HepG2 (cell line): Measurements from ENCODE around the gene CNGA1. TPM values are rescaled to one million over a fixed set of nuclear protein-coding genes. Genes with fewer than 3 reads are reported as not detected.

ENCODE experiments used
- ATAC-seq: fragments of 200-7000 bp; cut with Tn5 transposase; 3 replicates; pipeline ENCODE4 v1.9.1; 2020; ENCODE audit warnings: mild to moderate bottlenecking, moderate library complexity
- BruUV-seq: library from RNA; stranded (reverse); fragments of 400-500 nt; replicated peaks from 2 replicates; lab custom pipeline; 2021; lab: Mats Ljungman, UMichigan
- CTCF ChIA-PET: fragments of 300-600 bp; formaldehyde crosslinking; extraction: SDS; loops from one replicate; lab custom pipeline; 2021; ENCODE audit warnings: low total read pairs, inconsistent platforms, low intra/inter-chr PET ratio; lab: Yijun Ruan, JAX
- POLR2A ChIA-PET: fragments of 350-600 bp; sonication (Branson Sonifier 250); formaldehyde crosslinking; loops from one replicate; lab custom pipeline; 2020; ENCODE audit warnings: antibody characterized with exemption, inconsistent platforms; lab: Yijun Ruan, JAX
- DNase-seq: peaks from one replicate; pipeline ENCODE4 v3.0.0-alpha.2; 2015; ENCODE audit warnings: low spot score
- FAIRE-seq: peaks from 3 replicates; lab custom pipeline; 2011; peaks lifted over from hg19 to GRCh38; lab: Jason Lieb, UNC
- H2AFZ ChIP-seq: one replicate; pipeline ENCODE4 v1.6.1; 2011; ENCODE audit warnings: low read length, inconsistent platforms
- H3K27ac ChIP-seq: fragments of 300-600 bp; 3 replicates; pipeline ENCODE4 v1.8.0; 2011; ENCODE audit warnings: mixed run types, mild to moderate bottlenecking, mixed read lengths, low read length, inconsistent platforms; ENCODE audit not compliant: insufficient read depth; ENCODE audit errors: extremely low read length
- H3K27me3 ChIP-seq, 2 experiments: fragments of 200-600 bp in 1 of 2; 2 replicates in 1 of 2; 3 replicates in 1 of 2; pipeline versions ENCODE4 v1.6.0 to v1.8.0; 2011; ENCODE audit warnings: low read length in 2 of 2, mild to moderate bottlenecking in 2 of 2, moderate library complexity in 2 of 2, inconsistent platforms in 1 of 2; ENCODE audit not compliant: insufficient read depth in 2 of 2, control insufficient read depth in 1 of 2
- H3K36me3 ChIP-seq, 2 experiments: fragments of 200-600 bp in 1 of 2; replicated peaks in 1 of 2; 2 replicates in 1 of 2; 3 replicates in 1 of 2; pipeline versions ENCODE4 v1.5.1 to v1.8.0; 2011; ENCODE audit warnings: low read length in 2 of 2, inconsistent platforms in 1 of 2; ENCODE audit not compliant: insufficient read depth in 2 of 2, control insufficient read depth in 1 of 2
- H3K4me1 ChIP-seq: 2 replicates; pipeline ENCODE4 v1.5.1; 2012; ENCODE audit warnings: low read length, inconsistent platforms; ENCODE audit not compliant: insufficient read depth
- H3K4me2 ChIP-seq: 2 replicates; pipeline ENCODE4 v1.6.0; 2011; ENCODE audit warnings: low read depth, low read length, inconsistent platforms
- H3K4me3 ChIP-seq, 3 experiments: fragments of 200-600 bp in 1 of 3; sonication (generic), shearing (Covaris generic) in 1 of 3; replicated peaks in 1 of 3; 2 replicates each; pipeline ENCODE4 v1.5.1; 2011 to 2016; ENCODE audit warnings: low read length in 3 of 3, inconsistent platforms in 2 of 3, low read depth in 2 of 3, mild to moderate bottlenecking in 2 of 3, control low read depth in 1 of 3, mixed read lengths in 1 of 3; ENCODE audit not compliant: insufficient read depth in 1 of 3
- H3K79me2 ChIP-seq: one replicate; pipeline ENCODE4 v1.6.1; 2011; ENCODE audit warnings: low read length, inconsistent platforms; ENCODE audit not compliant: insufficient read depth
- H3K9ac ChIP-seq: 2 replicates; pipeline ENCODE4 v1.6.0; 2011; ENCODE audit warnings: mild to moderate bottlenecking, low read depth, low read length, inconsistent platforms; ENCODE audit not compliant: insufficient read depth
- H3K9me3 ChIP-seq: 2 replicates; pipeline ENCODE4 v1.5.1; 2012; ENCODE audit warnings: mild to moderate bottlenecking, low read length
- H4K20me1 ChIP-seq: 2 replicates; pipeline ENCODE4 v1.6.0; 2011; ENCODE audit warnings: inconsistent platforms, mild to moderate bottlenecking, low read length, moderate library complexity; ENCODE audit not compliant: insufficient read depth
- CCDC6 ChIP-seq: sonication (generic); formaldehyde crosslinking; IDR thresholded peaks from 2 replicates; pipeline ENCODE4 v1.8.1; 2022; ENCODE audit warnings: mild to moderate bottlenecking, missing genetic modification reagents, moderate library complexity
- HCFC1 ChIP-seq: fragments of 150-350 bp; IDR thresholded peaks from 2 replicates; pipeline ENCODE4 v1.6.1; 2014; ENCODE audit warnings: low read depth, low read length
- MXI1 ChIP-seq: IDR thresholded peaks from 3 replicates; pipeline ENCODE4 v1.6.1; 2012; ENCODE audit warnings: low read depth, low read length, inconsistent platforms, borderline replicate concordance
- TCF12 ChIP-seq, 2 experiments: fragments of 450-650 bp in 1 of 2; sonication (generic) in 1 of 2; formaldehyde crosslinking in 1 of 2; IDR thresholded peaks; 2 replicates each; pipeline versions ENCODE4 v1.6.1 to v1.8.0; 2017 to 2022; ENCODE audit warnings: antibody characterized with exemption in 1 of 2, mild to moderate bottlenecking in 1 of 2, missing genetic modification reagents in 1 of 2, moderate library complexity in 1 of 2
- TOE1 ChIP-seq: sonication (generic); formaldehyde crosslinking; IDR thresholded peaks from 2 replicates; pipeline ENCODE4 v1.4.0; 2020; ENCODE audit warnings: mild to moderate bottlenecking, missing genetic modification reagents
- ZFP36 ChIP-seq: fragments of 150-350 bp; IDR thresholded peaks from 2 replicates; pipeline ENCODE4 v1.6.1; 2018; ENCODE audit warnings: borderline replicate concordance, low read length, low read depth; ENCODE audit not compliant: partially characterized antibody
- ZNF512 ChIP-seq: sonication (generic); formaldehyde crosslinking; IDR thresholded peaks from 2 replicates; pipeline ENCODE4 v1.4.0; 2020; ENCODE audit warnings: mild to moderate bottlenecking, missing genetic modification reagents
- ZNF513 ChIP-seq: sonication (generic); formaldehyde crosslinking; conservative IDR thresholded peaks from 2 replicates; pipeline ENCODE4 v1.5.0; 2020; ENCODE audit warnings: missing genetic modification reagents
- ZNF761 ChIP-seq: sonication (generic); formaldehyde crosslinking; conservative IDR thresholded peaks from 2 replicates; pipeline ENCODE4 v1.4.0; 2020; ENCODE audit warnings: mild to moderate bottlenecking, missing genetic modification reagents
- WGBS: methylation state at CpG from one replicate; pipeline ENCODE4 v1.1.6; 2017; ENCODE audit warnings: low lambda C conversion rate; 5-methylcytosine and 5-hydroxymethylcytosine counted together
- in situ Hi-C: cut with HindIII; loops from 2 replicates; pipeline ENCODE4 v1.10.0; 2017; ENCODE audit warnings: low pct_unique_long_range_greater_than_20kb; ENCODE audit not compliant: extremely low pct_ligation_motif_present
- intact Hi-C: fragments of 100-400 bp; cut with micrococcal nuclease; formaldehyde crosslinking; loops from one replicate; pipeline ENCODE4 v1.10.0; 2022; ENCODE audit not compliant: unreplicated experiment
- polyA plus RNA-seq, 8 experiments: library from polyadenylated mRNA; depleted of rRNA in 3 of 8; stranded (reverse) in 7 of 8; unstranded in 1 of 8; fragments of >200 nt; fragmentation: Illumina TruSeq in 4 of 8; extraction: Trizol in 4 of 8; gene quantifications; 2 replicates each; pipeline versions ENCODE4 v1.2.1 to v1.2.3, GENCODE V29; 2011 to 2016; ENCODE audit warnings: low read depth in 4 of 8, missing spikeins in 1 of 8, mixed read lengths in 1 of 8; ENCODE audit not compliant: insufficient read depth in 1 of 8
- total RNA-seq, 5 experiments: library from RNA; depleted of rRNA; stranded (reverse); fragments of >200 nt; fragmentation: Illumina TruSeq; extraction: Trizol; gene quantifications; 2 replicates each; pipeline ENCODE4 v1.2.3, GENCODE V29; 2016; ENCODE audit warnings: low read depth in 1 of 5
- TF ChIP-seq, protein P1 (sequence below): IDR thresholded peaks from 2 replicates; pipeline ENCODE4 v1.6.1; 2016; ENCODE audit warnings: control low read depth
- TF ChIP-seq, protein P2 (sequence below): sonication (generic); formaldehyde crosslinking; IDR thresholded peaks from 2 replicates; pipeline ENCODE4 v1.4.0; 2020; ENCODE audit warnings: mild to moderate bottlenecking, missing genetic modification reagents
- TF ChIP-seq, protein P3 (sequence below): sonication (generic); formaldehyde crosslinking; IDR thresholded peaks from 2 replicates; pipeline ENCODE4 v1.5.0; 2020; ENCODE audit warnings: mild to moderate bottlenecking, missing genetic modification reagents

CNGA1 gene
- total and polyA plus RNA-seq, 2 of the 13 experiments (the other 11 are each of a cell fraction or from before 2014, with no cell fraction given) = 0.22 to 0.40 TPM

- Histone ChIP-seq H2AFZ (no peak overlapping the region), H3K4me2 (no peak overlapping the region), H3K27me3 (no peaks in the 10 kb centered on the region), H3K4me1 (peaks cover 54% of the 10 kb centered on the region), H4K20me1 (no peaks in the 10 kb centered on the region), H3K79me2 (no peaks in the 10 kb centered on the region), H3K4me3 (no peak overlapping the region), H3K36me3 (peaks cover 0 to 1% of the 10 kb centered on the region in 2 experiments; a peak in 1 of 5 replicates), H3K27ac (no peak overlapping the region), H3K9me3 (no peaks in the 10 kb centered on the region), H3K9ac (no peak overlapping the region)
- 93% methylated on average over 3 of the region's 3 CpGs for WGBS
- ATAC-seq = no peak
- no TSS peak for BruUV-seq
- no peak for FAIRE-seq
- ChIA-PET POLR2A (no interaction called here), CTCF (no interaction called here)
- intact Hi-C loops (loop anchor here (10.0 kb wide), 1 partner anchor 309 kb away; the partner anchor contains the start of gene SLAIN2), in situ Hi-C loops (no loop called here)
- DNase-seq = no peak
- TF ChIP-seq, protein P1, sequence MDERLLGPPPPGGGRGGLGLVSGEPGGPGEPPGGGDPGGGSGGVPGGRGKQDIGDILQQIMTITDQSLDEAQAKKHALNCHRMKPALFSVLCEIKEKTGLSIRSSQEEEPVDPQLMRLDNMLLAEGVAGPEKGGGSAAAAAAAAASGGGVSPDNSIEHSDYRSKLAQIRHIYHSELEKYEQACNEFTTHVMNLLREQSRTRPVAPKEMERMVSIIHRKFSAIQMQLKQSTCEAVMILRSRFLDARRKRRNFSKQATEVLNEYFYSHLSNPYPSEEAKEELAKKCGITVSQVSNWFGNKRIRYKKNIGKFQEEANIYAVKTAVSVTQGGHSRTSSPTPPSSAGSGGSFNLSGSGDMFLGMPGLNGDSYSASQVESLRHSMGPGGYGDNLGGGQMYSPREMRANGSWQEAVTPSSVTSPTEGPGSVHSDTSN = no peak
- TF ChIP-seq ZNF512 (CRISPR knock-in tag) (no peak), MXI1 (no peak), ZNF513 (CRISPR knock-in tag) (no peak), TOE1 (CRISPR knock-in tag) (no peak), TCF12 (IDR thresholded peaks at IDR 0.05) (no peak), TCF12 (CRISPR knock-in tag; IDR thresholded peaks at IDR 0.05) (no peak), CCDC6 (CRISPR knock-in tag) (no peak), ZFP36 (no peak), HCFC1 (no peak), ZNF761 (CRISPR knock-in tag) (no peak)
- TF ChIP-seq, protein P2, sequence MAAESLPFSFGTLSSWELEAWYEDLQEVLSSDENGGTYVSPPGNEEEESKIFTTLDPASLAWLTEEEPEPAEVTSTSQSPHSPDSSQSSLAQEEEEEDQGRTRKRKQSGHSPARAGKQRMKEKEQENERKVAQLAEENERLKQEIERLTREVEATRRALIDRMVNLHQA (CRISPR knock-in tag) = no peak
- TF ChIP-seq, protein P3, sequence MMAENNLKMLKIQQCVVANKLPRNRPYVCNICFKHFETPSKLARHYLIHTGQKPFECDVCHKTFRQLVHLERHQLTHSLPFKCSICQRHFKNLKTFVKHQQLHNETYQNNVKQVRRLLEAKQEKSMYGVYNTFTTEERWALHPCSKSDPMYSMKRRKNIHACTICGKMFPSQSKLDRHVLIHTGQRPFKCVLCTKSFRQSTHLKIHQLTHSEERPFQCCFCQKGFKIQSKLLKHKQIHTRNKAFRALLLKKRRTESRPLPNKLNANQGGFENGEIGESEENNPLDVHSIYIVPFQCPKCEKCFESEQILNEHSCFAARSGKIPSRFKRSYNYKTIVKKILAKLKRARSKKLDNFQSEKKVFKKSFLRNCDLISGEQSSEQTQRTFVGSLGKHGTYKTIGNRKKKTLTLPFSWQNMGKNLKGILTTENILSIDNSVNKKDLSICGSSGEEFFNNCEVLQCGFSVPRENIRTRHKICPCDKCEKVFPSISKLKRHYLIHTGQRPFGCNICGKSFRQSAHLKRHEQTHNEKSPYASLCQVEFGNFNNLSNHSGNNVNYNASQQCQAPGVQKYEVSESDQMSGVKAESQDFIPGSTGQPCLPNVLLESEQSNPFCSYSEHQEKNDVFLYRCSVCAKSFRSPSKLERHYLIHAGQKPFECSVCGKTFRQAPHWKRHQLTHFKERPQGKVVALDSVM (CRISPR knock-in tag) = no peak
Measured at GRCh38 chr4:48035952-48036351, 19.5 kb upstream of the CNGA1 start.
